HG03139 (cell line): Measurements from ENCODE around the gene PTPN20.

Source experiments
- ATAC-seq: cut with Tn5 transposase; IDR thresholded peaks from one replicate; pipeline ENCODE4 v1.9.1; 2021; ENCODE audit not compliant: unreplicated experiment

Gene PTPN20

GRCh38 chr10:47047577-47048525 lies 136.6 kb downstream of the PTPN20 start:
- no peak for ATAC-seq

- no peak for ATAC-seq
These were observed 137.3 kb downstream of the PTPN20 start for GRCh38 chr10:47048526-47048905.

- ATAC-seq: no peak
These were observed 138.0 kb downstream of the PTPN20 start for GRCh38 chr10:47049056-47049851.

GRCh38 chr10:47049906-47050305 lies 138.7 kb downstream of the PTPN20 start:
- ATAC-seq: no peak

GRCh38 chr10:47050618-47051455 lies 139.6 kb downstream of the PTPN20 start:
- ATAC-seq: no peak

GRCh38 chr10:47051741-47052238 lies 140.6 kb downstream of the PTPN20 start:
- ATAC-seq: no peak
